Measurements from ENCODE around the gene TBC1D3K.
"Not testable (repeated sequence)": the region's sequence is repeated elsewhere in the genome, so short reads cannot be mapped to it uniquely, and the experiment has no call there.

TBC1D3K gene

GRCh38 chr17:37924115-37924514 lies at the start of gene TBC1D3K:
Gene TBC1D3K (plus strand): TSS chr17:37924415. CDS start chr17:37926000, 1,585 bp downstream.
- not testable (repeated sequence) for DNase-seq

GRCh38 chr17:37884516-37884915 lies 39.7 kb upstream of the TBC1D3K start:
- DNase-seq = no peak

DNA sequence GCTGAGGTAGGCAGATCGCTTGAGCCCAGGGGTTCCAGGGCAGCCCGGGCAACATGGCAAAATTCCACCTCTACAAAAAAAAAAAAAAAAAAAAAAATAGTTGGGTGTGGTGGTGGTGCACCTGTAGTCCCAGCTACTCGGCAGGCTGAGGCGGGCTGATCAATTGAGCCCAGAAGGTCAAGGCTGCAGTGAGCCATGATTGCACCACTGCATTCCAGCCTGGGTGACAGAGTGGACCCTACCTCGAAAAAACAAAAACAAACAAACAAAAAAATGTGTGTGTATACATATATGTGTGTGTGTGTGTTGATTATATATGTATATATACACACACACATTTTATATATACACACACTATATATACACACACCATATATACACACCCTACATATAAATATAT lies 39.1 kb upstream of the TBC1D3K start:
- DNase-seq = no peak

DNA sequence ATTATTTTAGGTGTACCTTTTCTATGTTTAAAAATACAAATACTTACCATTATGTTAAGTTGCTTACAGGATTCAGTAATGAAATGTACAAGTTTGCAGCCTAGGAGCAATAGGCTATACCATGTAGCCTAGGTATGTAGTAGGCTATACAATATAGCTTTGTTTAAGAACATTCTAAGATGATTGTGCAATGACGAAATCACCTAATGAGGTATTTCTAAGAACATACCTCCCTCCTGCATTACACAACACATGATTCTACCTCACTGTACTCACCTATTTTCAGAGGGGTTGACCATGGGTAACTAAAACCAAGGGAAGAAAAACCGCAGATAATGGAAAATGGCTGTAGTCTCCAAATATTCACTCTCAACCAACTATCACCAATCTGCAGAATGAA lies 35.3 kb upstream of the TBC1D3K start:
- no peak for DNase-seq

GRCh38 chr17:37896961-37897360 lies 27.3 kb upstream of the TBC1D3K start:
- not testable (repeated sequence) for DNase-seq
